KMS-11 (cell line): ENCODE data around the gene ZFP3.
"Not testable (repeated sequence)": the region's sequence is repeated elsewhere in the genome, so short reads cannot be mapped to it uniquely, and the experiment has no call there.

Experiments used
- H2AFZ ChIP-seq: fragments of 200-600 bp; sonication (generic); 2 replicates; pipeline ENCODE4 v1.6.1; 2016; ENCODE audit warnings: antibody characterized with exemption, mixed run types, low read depth
- H3K27ac ChIP-seq: fragments of 200-600 bp; sonication (generic); 2 replicates; pipeline ENCODE4 v1.6.1; 2016; ENCODE audit warnings: mild to moderate bottlenecking, mixed run types
- H3K27me3 ChIP-seq: fragments of 200-600 bp; sonication (generic); 2 replicates; pipeline ENCODE4 v1.6.1; 2017; ENCODE audit warnings: mild to moderate bottlenecking, low read depth, mixed run types, moderate library complexity; ENCODE audit not compliant: insufficient read depth
- H3K36me3 ChIP-seq: fragments of 200-600 bp; sonication (generic); 2 replicates; pipeline ENCODE4 v1.6.1; 2017; ENCODE audit warnings: mild to moderate bottlenecking, mixed run types; ENCODE audit not compliant: insufficient read depth
- H3K4me1 ChIP-seq: fragments of 200-600 bp; sonication (generic); 2 replicates; pipeline ENCODE4 v1.6.1; 2016; ENCODE audit warnings: mild to moderate bottlenecking, low read depth, mixed run types; ENCODE audit not compliant: poor library complexity, severe bottlenecking
- H3K4me2 ChIP-seq: fragments of 200-600 bp; sonication (generic); 2 replicates; pipeline ENCODE4 v1.7.0; 2016; ENCODE audit warnings: mild to moderate bottlenecking, mixed run types
- H3K4me3 ChIP-seq: fragments of 200-600 bp; sonication (generic); IDR thresholded peaks from 2 replicates; pipeline ENCODE4 v1.6.1; 2017; ENCODE audit warnings: low read depth, low read length, mixed read lengths; ENCODE audit not compliant: insufficient read depth
- H3K79me2 ChIP-seq: fragments of 200-600 bp; sonication (generic); 2 replicates; pipeline ENCODE4 v1.6.1; 2016; ENCODE audit warnings: low read depth, mixed run types; ENCODE audit not compliant: insufficient read depth
- H3K9ac ChIP-seq: fragments of 200-600 bp; sonication (generic); 2 replicates; pipeline ENCODE4 v1.6.1; 2016; ENCODE audit warnings: mild to moderate bottlenecking, mixed run types
- H4K20me1 ChIP-seq: fragments of 200-600 bp; sonication (generic); 2 replicates; pipeline ENCODE4 v1.6.1; 2016; ENCODE audit warnings: mild to moderate bottlenecking, mixed run types; ENCODE audit not compliant: insufficient read depth
- TF ChIP-seq, protein P1 (sequence below): fragments of 200-600 bp; sonication (generic); conservative IDR thresholded peaks from 2 replicates; pipeline ENCODE4 v1.6.1; 2017; ENCODE audit warnings: low read depth, mild to moderate bottlenecking, antibody characterized with exemption, low read length, moderate library complexity, mixed read lengths

The ZFP3 gene

GRCh38 chr17:5078106-5079028, at the start of gene ZFP3:
Gene ZFP3 (plus strand): TSS chr17:5078467. CDS start chr17:5091505, 13,038 bp downstream.
- Histone ChIP-seq H3K4me1 (no peaks in the 10 kb centered on the region), H3K4me2 (no peak within 1 kb of the TSS), H3K79me2 (no peaks in the 10 kb centered on the region), H3K27me3 (no peaks in the 10 kb centered on the region), H4K20me1 (no peaks in the 10 kb centered on the region), H3K36me3 (no peaks in the 10 kb centered on the region), H3K4me3 (no peak within 1 kb of the TSS), H2AFZ (no peak within 1 kb of the TSS), H3K9ac (no peak within 1 kb of the TSS), H3K27ac (no peak within 1 kb of the TSS)
- TF ChIP-seq, protein P1, sequence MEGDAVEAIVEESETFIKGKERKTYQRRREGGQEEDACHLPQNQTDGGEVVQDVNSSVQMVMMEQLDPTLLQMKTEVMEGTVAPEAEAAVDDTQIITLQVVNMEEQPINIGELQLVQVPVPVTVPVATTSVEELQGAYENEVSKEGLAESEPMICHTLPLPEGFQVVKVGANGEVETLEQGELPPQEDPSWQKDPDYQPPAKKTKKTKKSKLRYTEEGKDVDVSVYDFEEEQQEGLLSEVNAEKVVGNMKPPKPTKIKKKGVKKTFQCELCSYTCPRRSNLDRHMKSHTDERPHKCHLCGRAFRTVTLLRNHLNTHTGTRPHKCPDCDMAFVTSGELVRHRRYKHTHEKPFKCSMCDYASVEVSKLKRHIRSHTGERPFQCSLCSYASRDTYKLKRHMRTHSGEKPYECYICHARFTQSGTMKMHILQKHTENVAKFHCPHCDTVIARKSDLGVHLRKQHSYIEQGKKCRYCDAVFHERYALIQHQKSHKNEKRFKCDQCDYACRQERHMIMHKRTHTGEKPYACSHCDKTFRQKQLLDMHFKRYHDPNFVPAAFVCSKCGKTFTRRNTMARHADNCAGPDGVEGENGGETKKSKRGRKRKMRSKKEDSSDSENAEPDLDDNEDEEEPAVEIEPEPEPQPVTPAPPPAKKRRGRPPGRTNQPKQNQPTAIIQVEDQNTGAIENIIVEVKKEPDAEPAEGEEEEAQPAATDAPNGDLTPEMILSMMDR = no peak

GRCh38 chr17:5030168-5030567, 48.1 kb upstream of the ZFP3 start:
- H3K4me3 ChIP-seq, H2AFZ ChIP-seq, H3K27ac ChIP-seq, H3K4me1 ChIP-seq, H3K9ac ChIP-seq, H3K4me2 ChIP-seq, H3K79me2 ChIP-seq, H3K27me3 ChIP-seq, H3K36me3 ChIP-seq, H4K20me1 ChIP-seq: not testable (repeated sequence)

DNA sequence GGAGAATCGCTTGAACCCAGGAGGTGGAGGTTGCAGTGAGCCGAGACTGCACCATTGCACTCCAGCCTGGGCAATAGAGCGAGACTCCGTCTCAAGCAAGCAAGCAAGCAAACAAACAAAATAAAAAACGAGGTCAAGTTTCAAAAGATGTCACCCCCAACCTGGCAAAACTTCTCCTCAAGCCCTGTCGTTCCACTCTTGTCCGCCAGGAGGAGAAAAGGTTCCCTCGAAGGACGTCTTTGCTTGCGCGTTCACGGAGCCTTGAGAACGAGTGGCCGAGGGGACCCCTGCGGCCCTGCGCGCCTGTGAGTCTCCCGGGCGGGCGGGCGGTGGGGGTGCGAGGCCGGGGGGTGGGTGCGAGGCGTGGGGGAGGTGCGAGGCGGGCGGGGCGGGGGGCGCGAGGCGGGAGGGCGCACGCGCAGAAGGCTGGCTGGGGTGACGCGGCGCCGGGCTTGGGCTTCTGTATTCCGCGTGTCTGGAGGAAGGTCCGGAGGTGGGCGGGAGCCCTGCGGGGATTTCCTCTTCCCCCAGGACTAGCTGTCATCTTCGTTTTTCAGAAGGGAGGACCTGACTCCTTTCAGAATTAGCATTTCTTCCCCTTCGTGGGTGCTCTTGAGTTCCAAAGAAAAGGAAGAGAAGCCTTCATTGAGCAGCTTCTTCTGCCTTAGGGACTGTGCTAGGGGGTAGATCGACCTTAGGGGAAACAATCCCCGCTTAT, 46.7 kb upstream of the ZFP3 start:
- Histone ChIP-seq H3K27me3 (no peaks in the 10 kb centered on the region), H4K20me1 (no peaks in the 10 kb centered on the region), H3K79me2 (no peaks in the 10 kb centered on the region), H3K4me2 (no peak overlapping the region), H3K4me3 (no peak overlapping the region), H3K36me3 (no peaks in the 10 kb centered on the region), H3K4me1 (peaks cover 5% of the 10 kb centered on the region), H3K9ac (no peak overlapping the region), H2AFZ (peak overlapping the region; percentile 47; the same call in 1 of the 2 replicates), H3K27ac (no peak overlapping the region)
- TF ChIP-seq, protein P1 = peak; percentile 31

DNA sequence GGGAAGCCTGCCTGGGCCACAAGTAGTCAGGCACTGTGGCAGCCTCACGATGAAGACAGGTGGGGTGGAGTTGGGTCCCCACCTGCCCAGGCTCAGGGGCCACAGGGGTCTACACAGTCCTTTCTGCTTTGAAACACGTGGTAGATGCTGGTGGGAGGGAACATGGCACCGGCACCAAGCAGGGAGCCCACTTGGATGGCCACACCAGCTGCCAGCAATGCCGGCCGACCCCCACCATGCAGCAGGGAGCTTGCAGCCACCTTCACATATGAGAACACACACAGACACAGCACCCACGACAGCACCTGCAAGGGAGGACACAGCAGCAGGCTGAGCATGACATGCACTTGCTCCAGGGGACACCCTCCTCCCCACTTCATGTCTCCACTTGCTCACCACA, 45.4 kb upstream of the ZFP3 start:
- no peak overlapping the region for H3K27ac ChIP-seq
- H4K20me1 ChIP-seq = no peaks in the 10 kb centered on the region
- H3K27me3 ChIP-seq = no peaks in the 10 kb centered on the region
- no peak overlapping the region for H3K9ac ChIP-seq
- peaks cover 5% of the 10 kb centered on the region for H3K4me1 ChIP-seq
- H3K4me3 ChIP-seq = no peak overlapping the region
- H3K4me2 ChIP-seq = no peak overlapping the region
- no peaks in the 10 kb centered on the region for H3K79me2 ChIP-seq
- TF ChIP-seq, protein P1 = no peak
- no peak overlapping the region for H2AFZ ChIP-seq
- H3K36me3 ChIP-seq = no peaks in the 10 kb centered on the region
